Glutamatergic neuron (in vitro differentiated cells): ENCODE results near the gene PNRC1. TPM values are rescaled to one million over a fixed set of nuclear protein-coding genes. Genes with fewer than 3 reads are reported as not detected.
"Not testable (repeated sequence)": the region's sequence is repeated elsewhere in the genome, so short reads cannot be mapped to it uniquely, and the experiment has no call there.

ENCODE experiments used
- DNase-seq: peaks from one replicate; pipeline ENCODE4 v3.0.0; 2022
- H3K27ac Mint-ChIP-seq: one replicate; pipeline ENCODE4 v1.8.0; 2020; ENCODE audit warnings: mild to moderate bottlenecking, mixed read lengths, inconsistent platforms; ENCODE audit not compliant: unreplicated experiment
- H3K27me3 Mint-ChIP-seq: one replicate; pipeline ENCODE4 v1.8.0; 2020; ENCODE audit warnings: mild to moderate bottlenecking, moderate library complexity, mixed read lengths, inconsistent platforms; ENCODE audit not compliant: unreplicated experiment
- H3K36me3 Mint-ChIP-seq: one replicate; pipeline ENCODE4 v1.8.0; 2020; ENCODE audit warnings: mild to moderate bottlenecking, mixed read lengths, inconsistent platforms; ENCODE audit not compliant: unreplicated experiment
- H3K4me1 Mint-ChIP-seq: one replicate; pipeline ENCODE4 v1.8.0; 2020; ENCODE audit warnings: mild to moderate bottlenecking, low read depth, mixed read lengths, inconsistent platforms; ENCODE audit not compliant: unreplicated experiment
- H3K4me3 Mint-ChIP-seq: one replicate; pipeline ENCODE4 v1.8.0; 2020; ENCODE audit warnings: mild to moderate bottlenecking, mixed read lengths, inconsistent platforms; ENCODE audit not compliant: unreplicated experiment
- H3K9me3 Mint-ChIP-seq: one replicate; pipeline ENCODE4 v1.8.0; 2020; ENCODE audit warnings: mild to moderate bottlenecking, moderate library complexity, mixed read lengths, inconsistent platforms; ENCODE audit not compliant: unreplicated experiment
- long read RNA-seq: library from polyadenylated mRNA; unstranded; transcript quantifications from one replicate; pipeline ENCODE4 v2.0.0, GENCODE V29; 2020; ENCODE audit not compliant: unreplicated experiment
- total RNA-seq: library from RNA; stranded (reverse); fragmentation: NEBNext Ultra II Directional; extraction: Animal tissue kit (Norgen Biotek cat#: 25700); gene quantifications from one replicate; pipeline ENCODE4 v1.2.1, GENCODE V29; 2021; ENCODE audit not compliant: unreplicated experiment
- TF ChIP-seq, protein P1 (sequence below): fragments of 200-600 bp; sonication (generic); IDR thresholded peaks from one replicate; pipeline ENCODE4 v1.5.0; 2021; ENCODE audit not compliant: partially characterized antibody, unreplicated experiment

The PNRC1 gene
- total RNA-seq, result 91.4 TPM
- long read RNA-seq, transcript PNRC1-201 (2 exons, 2,065 nt), result major isoform, 68 of 70 reads
- long read RNA-seq, partial matches to known transcripts, result 0 of 70 reads
- long read RNA-seq, other reads (novel, unspliced or antisense), result 2 of 70 reads

- Mint-ChIP-seq H3K36me3 (no peaks in the 10 kb centered on the region), H3K27me3 (peaks cover 14% of the 10 kb centered on the region)
Measured at GRCh38 chr6:89080281-89081128, at the start of gene PNRC1. PNRC1 (plus strand) TSS chr6:89080751; CDS start chr6:89080895, 144 bp downstream.

DNA sequence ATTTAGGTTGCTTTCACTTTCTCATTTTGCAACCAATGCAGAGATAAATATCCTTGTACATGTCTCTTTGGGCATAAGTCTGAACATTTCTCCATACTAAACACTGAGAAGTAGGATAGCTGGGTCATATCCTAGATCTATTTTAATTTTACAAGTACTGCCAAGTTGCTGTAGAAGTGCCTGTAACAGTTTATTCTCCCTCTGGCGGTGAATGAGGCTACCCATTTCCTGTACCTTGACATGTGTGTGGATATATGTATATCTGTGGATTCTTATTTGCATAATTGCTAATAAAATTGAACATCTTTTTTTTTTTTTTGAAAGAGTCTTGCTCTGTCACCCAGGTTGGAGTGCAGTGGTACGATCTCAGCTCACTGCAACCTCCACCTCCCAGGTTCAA lies 48.0 kb upstream of the PNRC1 start:
- H3K4me1 Mint-ChIP-seq, result peaks cover 2% of the 10 kb centered on the region

More at GRCh38 chr6:89080281-89081128, at the start of gene PNRC1:
- peak; percentile 100 for DNase-seq
- H3K4me1 Mint-ChIP-seq, result peaks cover 11% of the 10 kb centered on the region
- peak within 1 kb of the TSS; percentile 97 for H3K4me3 Mint-ChIP-seq
- H3K27ac Mint-ChIP-seq, result peak within 1 kb of the TSS; percentile 96
- TF ChIP-seq, protein P1, sequence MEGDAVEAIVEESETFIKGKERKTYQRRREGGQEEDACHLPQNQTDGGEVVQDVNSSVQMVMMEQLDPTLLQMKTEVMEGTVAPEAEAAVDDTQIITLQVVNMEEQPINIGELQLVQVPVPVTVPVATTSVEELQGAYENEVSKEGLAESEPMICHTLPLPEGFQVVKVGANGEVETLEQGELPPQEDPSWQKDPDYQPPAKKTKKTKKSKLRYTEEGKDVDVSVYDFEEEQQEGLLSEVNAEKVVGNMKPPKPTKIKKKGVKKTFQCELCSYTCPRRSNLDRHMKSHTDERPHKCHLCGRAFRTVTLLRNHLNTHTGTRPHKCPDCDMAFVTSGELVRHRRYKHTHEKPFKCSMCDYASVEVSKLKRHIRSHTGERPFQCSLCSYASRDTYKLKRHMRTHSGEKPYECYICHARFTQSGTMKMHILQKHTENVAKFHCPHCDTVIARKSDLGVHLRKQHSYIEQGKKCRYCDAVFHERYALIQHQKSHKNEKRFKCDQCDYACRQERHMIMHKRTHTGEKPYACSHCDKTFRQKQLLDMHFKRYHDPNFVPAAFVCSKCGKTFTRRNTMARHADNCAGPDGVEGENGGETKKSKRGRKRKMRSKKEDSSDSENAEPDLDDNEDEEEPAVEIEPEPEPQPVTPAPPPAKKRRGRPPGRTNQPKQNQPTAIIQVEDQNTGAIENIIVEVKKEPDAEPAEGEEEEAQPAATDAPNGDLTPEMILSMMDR, result no peak
- peaks cover 13% of the 10 kb centered on the region for H3K9me3 Mint-ChIP-seq

DNA sequence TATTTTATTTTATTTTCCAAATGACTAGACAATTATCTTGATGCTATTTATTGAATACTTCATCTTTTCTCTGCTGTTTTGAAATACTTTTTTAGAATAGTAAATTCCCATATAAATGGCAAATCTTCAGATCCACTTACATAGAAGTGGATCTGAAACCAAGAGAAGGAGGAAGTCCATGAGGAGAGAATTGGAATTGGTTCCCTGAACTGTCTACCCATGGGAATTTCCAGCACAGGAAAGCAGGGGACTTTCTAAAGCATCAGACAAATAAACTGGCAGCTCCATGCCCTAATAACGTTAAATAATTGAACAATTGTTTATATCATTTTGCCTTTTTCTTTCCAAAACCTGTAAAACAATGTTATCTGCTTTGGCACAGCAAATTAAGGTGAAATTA lies 47.1 kb upstream of the PNRC1 start:
- no peak overlapping the region for H3K27ac Mint-ChIP-seq
- H3K36me3 Mint-ChIP-seq, result no peaks in the 10 kb centered on the region
- no peaks in the 10 kb centered on the region for H3K27me3 Mint-ChIP-seq
- H3K4me1 Mint-ChIP-seq, result peaks cover 2% of the 10 kb centered on the region
- TF ChIP-seq, protein P1, result no peak
- H3K9me3 Mint-ChIP-seq, result peaks cover 5% of the 10 kb centered on the region
- H3K4me3 Mint-ChIP-seq, result no peak overlapping the region
- no peak for DNase-seq

More for the DNA sequence above, 48.0 kb upstream of the PNRC1 start:
- Mint-ChIP-seq H3K9me3 (no peaks in the 10 kb centered on the region), H3K36me3 (no peaks in the 10 kb centered on the region), H3K4me3 (no peak overlapping the region), H3K27ac (no peak overlapping the region), H3K27me3 (no peaks in the 10 kb centered on the region)
- TF ChIP-seq, protein P1, result no peak
- no peak for DNase-seq

- DNase-seq, H3K36me3 Mint-ChIP-seq, H3K4me1 Mint-ChIP-seq, H3K27me3 Mint-ChIP-seq, H3K27ac Mint-ChIP-seq, H3K4me3 Mint-ChIP-seq, H3K9me3 Mint-ChIP-seq: not testable (repeated sequence)
Measured at GRCh38 chr6:89034116-89034515, 46.4 kb upstream of the PNRC1 start.

- Mint-ChIP-seq H3K4me3 (no peak overlapping the region), H3K27me3 (peaks cover 2% of the 10 kb centered on the region), H3K9me3 (peaks cover 5% of the 10 kb centered on the region), H3K36me3 (peaks cover 2% of the 10 kb centered on the region), H3K27ac (no peak overlapping the region), H3K4me1 (peaks cover 2% of the 10 kb centered on the region)
- DNase-seq, result no peak
- TF ChIP-seq, protein P1, result no peak
Measured at GRCh38 chr6:89034586-89035251, 45.8 kb upstream of the PNRC1 start.
